Measurements from ENCODE around the gene KDM4D.
"Not testable (repeated sequence)": the region's sequence is repeated elsewhere in the genome, so short reads cannot be mapped to it uniquely, and the experiment has no call there.

KDM4D gene

DNA sequence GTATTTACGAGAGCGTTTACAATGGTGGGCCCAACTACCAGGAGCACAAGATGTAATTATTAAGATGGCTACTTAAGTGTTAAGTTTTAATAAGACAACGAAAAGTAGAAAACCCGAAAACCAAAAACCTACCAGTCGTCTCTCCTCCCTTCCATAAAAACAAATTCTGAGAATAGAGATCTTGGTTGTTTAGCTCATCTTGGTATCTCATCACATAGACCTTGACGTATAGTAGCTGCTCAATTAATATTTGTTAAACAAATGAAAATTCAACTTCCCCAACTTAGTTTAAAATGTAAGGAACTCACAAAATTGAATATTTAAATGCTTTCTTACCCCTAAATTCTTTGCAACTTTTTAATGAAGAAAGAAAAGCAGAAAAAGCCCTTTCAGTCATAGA, 669 bp downstream of the KDM4D start:
- peaks cover 14% of the 10 kb centered on the region for H3K36me3 ChIP-seq (ENCODE audit: insufficient read depth, low read length)
- H3K4me1 ChIP-seq (ENCODE audit: insufficient read depth, low read length) = peaks cover 4% of the 10 kb centered on the region; the same call in 1 of the 2 replicates
- H3K9me3 ChIP-seq (ENCODE audit: control insufficient read depth, insufficient read depth, low read length) = no peaks in the 10 kb centered on the region
- H3K9ac ChIP-seq (ENCODE audit: low read depth, low read length) = peak overlapping the region; percentile 95; the same call in 1 of the 2 replicates

DNA sequence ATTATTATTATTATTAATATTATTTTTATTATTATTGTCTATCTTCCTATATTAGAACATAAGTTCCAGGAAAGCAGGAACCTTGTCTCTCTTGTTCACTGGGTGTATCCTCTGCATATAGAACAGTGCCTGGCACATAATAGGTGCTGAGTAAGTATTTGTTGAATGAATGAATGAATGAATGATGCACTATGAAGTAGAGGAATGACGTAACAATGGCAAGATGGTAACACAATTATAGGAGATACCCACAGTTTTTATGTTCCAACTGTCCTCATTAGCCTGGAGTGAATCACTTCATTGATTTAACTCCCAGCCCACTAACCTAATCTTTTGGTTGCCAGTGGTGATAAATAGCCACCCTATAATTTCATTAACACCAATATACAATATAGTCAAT, 2.1 kb downstream of the KDM4D start:
- H3K9me3 ChIP-seq (ENCODE audit: control insufficient read depth, insufficient read depth, low read length) = no peaks in the 10 kb centered on the region
- H3K4me1 ChIP-seq (ENCODE audit: insufficient read depth, low read length) = peaks cover 4% of the 10 kb centered on the region; the same call in 1 of the 2 replicates
- no peak overlapping the region for H3K9ac ChIP-seq (ENCODE audit: low read depth, low read length)
- peaks cover 10% of the 10 kb centered on the region; the same call in 1 of the 2 replicates for H3K36me3 ChIP-seq (ENCODE audit: insufficient read depth, low read length)

DNA sequence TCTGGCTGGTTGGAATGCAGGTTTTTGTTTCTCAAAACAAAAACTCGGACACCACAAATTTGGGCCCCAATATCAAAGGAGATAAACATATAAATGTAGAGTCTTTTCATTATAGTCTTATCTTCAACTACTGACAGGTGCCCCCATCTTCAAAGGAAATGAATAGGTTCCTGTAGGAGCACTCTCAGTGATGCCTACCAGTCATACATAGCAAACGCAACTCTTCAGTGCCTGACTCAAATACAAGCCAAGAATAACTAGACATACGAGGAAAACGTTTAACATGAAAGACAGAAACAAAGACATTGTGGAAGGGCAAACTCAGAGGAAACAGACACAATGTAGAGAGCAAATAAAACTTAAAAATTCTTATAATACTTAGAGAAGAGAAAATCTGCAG, 13.9 kb downstream of the KDM4D start:
- no peaks in the 10 kb centered on the region for H3K9me3 ChIP-seq (ENCODE audit: control insufficient read depth, insufficient read depth, low read length)
- no peak overlapping the region for H3K9ac ChIP-seq (ENCODE audit: low read depth, low read length)
- H3K4me1 ChIP-seq (ENCODE audit: insufficient read depth, low read length) = no peaks in the 10 kb centered on the region
- H3K36me3 ChIP-seq (ENCODE audit: insufficient read depth, low read length) = no peaks in the 10 kb centered on the region

DNA sequence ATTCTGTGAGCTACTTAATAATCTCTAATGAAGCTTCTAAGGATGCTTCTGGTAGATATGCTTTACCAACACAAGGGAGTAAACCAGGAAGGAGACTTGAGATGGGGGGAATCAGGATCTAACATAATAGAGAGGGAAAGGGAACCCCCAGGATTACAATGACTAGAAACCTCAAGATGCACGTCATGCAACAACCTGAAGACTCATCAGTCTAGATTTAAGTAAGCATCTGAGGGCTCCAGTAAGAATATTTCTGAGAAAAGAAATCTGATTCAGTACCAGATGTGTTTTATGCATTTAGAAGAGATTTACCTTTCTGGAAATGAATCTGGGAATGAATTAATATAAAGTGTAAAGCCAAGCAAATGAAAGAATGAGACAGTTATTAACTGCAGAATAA, 15.2 kb downstream of the KDM4D start:
- Histone ChIP-seq H3K36me3 (ENCODE audit: insufficient read depth, low read length) (no peaks in the 10 kb centered on the region), H3K9ac (ENCODE audit: low read depth, low read length) (no peak overlapping the region), H3K9me3 (ENCODE audit: control insufficient read depth, insufficient read depth, low read length) (no peaks in the 10 kb centered on the region), H3K4me1 (ENCODE audit: insufficient read depth, low read length) (no peaks in the 10 kb centered on the region)

DNA sequence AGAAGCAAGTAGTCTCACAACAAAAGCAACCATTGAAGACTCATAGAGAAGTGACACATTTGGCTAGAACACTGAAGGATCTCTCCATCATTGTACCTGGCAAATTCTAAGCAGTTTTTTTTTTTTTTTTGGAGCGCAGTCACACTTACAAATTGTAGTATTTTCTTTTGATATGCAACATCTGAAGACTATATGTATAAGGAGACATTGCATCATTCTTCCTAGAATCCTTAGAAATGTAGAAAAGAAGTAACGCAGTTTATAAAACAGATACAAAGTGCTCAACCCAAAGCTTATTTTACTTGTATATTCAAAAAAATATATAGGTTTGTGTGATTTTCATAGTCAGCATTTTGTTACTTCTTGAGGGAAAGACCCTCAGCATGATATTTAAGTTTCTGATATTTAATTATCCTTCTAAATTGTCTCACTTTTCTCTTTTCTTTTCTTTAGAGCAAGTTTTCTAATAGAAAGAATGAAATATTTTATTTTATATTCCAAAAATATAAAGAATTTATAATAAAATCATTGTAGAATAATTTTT, 20.0 kb downstream of the KDM4D start:
- H3K9me3 ChIP-seq (ENCODE audit: control insufficient read depth, insufficient read depth, low read length) = no peaks in the 10 kb centered on the region
- H3K4me1 ChIP-seq (ENCODE audit: insufficient read depth, low read length) = no peaks in the 10 kb centered on the region
- no peak overlapping the region for H3K9ac ChIP-seq (ENCODE audit: low read depth, low read length)
- H3K36me3 ChIP-seq (ENCODE audit: insufficient read depth, low read length) = no peaks in the 10 kb centered on the region; the same call in 1 of the 2 replicates

DNA sequence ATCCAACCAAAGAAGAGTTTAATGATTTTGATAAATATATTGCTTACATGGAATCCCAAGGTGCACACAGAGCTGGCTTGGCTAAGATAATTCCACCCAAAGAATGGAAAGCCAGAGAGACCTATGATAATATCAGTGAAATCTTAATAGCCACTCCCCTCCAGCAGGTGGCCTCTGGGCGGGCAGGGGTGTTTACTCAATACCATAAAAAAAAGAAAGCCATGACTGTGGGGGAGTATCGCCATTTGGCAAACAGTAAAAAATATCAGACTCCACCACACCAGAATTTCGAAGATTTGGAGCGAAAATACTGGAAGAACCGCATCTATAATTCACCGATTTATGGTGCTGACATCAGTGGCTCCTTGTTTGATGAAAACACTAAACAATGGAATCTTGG, 23.9 kb downstream of the KDM4D start:
- Histone ChIP-seq H3K9ac (ENCODE audit: low read depth, low read length) (no peak overlapping the region), H3K9me3 (ENCODE audit: control insufficient read depth, insufficient read depth, low read length) (no peaks in the 10 kb centered on the region), H3K36me3 (ENCODE audit: insufficient read depth, low read length) (no peaks in the 10 kb centered on the region; the same call in 1 of the 2 replicates)

DNA sequence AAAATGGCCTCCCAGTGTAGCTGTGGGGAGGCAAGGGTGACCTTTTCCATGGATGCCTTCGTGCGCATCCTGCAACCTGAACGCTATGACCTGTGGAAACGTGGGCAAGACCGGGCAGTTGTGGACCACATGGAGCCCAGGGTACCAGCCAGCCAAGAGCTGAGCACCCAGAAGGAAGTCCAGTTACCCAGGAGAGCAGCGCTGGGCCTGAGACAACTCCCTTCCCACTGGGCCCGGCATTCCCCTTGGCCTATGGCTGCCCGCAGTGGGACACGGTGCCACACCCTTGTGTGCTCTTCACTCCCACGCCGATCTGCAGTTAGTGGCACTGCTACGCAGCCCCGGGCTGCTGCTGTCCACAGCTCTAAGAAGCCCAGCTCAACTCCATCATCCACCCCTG, 24.8 kb downstream of the KDM4D start:
- H3K9ac ChIP-seq (ENCODE audit: low read depth, low read length) = no peak overlapping the region
- H3K36me3 ChIP-seq (ENCODE audit: insufficient read depth, low read length) = no peaks in the 10 kb centered on the region; the same call in 1 of the 2 replicates
- no peaks in the 10 kb centered on the region for H3K4me1 ChIP-seq (ENCODE audit: insufficient read depth, low read length)
- no peaks in the 10 kb centered on the region for H3K9me3 ChIP-seq (ENCODE audit: control insufficient read depth, insufficient read depth, low read length)

More for the DNA sequence above, 23.9 kb downstream of the KDM4D start:
- H3K4me1 ChIP-seq (ENCODE audit: insufficient read depth, low read length) = no peaks in the 10 kb centered on the region

DNA sequence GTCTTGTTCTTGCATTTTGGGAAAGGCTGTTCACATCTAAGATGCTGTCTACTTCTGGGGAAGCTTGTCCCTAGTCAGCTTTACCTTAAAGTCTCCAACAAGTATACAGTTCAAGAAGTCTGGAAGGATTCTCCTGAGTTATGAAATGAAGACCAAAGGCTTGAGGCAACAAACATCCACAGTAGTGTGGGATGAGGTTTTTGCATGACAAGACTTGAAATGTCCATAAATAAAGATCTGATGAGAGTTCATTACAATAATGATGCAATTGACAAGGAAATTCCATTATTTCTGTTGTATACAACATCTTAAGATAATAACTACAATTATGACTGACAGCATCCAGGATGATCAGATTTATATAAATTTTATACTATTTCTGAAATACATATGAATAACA, 30.2 kb downstream of the KDM4D start:
- no peaks in the 10 kb centered on the region for H3K36me3 ChIP-seq (ENCODE audit: insufficient read depth, low read length)
- H3K9ac ChIP-seq (ENCODE audit: low read depth, low read length) = no peak overlapping the region
- no peaks in the 10 kb centered on the region for H3K4me1 ChIP-seq (ENCODE audit: insufficient read depth, low read length)
- H3K9me3 ChIP-seq (ENCODE audit: control insufficient read depth, insufficient read depth, low read length) = 0 out of 2 replicates have a peak, but pooled peaks cover 3% of the 10 kb centered on the region

DNA sequence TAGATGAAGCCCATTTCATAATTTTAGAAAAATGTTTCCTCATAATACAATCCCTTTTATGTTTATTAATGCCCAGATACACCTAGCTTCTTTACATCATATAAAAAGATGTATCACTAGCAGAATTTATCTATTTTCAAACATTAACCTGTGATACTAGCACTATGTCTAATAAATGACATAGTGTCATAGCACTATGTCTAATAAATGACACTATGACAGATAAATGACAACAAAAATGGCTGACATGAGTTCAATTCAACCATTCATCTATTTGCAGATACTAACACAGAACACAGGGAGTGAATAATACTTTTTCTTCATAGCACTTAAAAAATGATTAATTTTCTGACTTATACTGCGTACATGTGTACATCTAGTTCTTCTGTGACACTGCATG, 32.1 kb downstream of the KDM4D start:
- Histone ChIP-seq H3K9ac (ENCODE audit: low read depth, low read length) (no peak overlapping the region), H3K36me3 (ENCODE audit: insufficient read depth, low read length) (no peaks in the 10 kb centered on the region), H3K4me1 (ENCODE audit: insufficient read depth, low read length) (no peaks in the 10 kb centered on the region), H3K9me3 (ENCODE audit: control insufficient read depth, insufficient read depth, low read length) (0 out of 2 replicates have a peak, but pooled peaks cover 3% of the 10 kb centered on the region)

DNA sequence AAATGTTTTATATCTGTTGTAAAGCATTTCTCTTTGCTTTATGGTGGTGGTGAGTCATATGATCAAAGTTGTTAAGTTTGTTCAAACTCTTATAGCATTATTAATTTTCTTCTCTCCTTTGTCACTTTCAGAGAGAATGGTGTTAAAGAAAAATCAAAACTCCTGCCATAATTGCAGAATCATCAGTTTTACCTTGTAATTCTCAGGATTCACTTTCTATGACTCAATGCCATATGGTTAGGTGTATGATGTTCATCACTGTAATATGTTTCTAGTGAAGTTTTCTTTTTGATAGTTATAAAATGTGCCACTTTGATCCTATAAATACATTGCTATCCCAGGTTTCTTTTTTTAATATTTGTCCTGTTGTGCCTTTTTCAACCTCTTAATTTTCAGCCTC, 37.9 kb downstream of the KDM4D start:
- Histone ChIP-seq H3K36me3 (ENCODE audit: insufficient read depth, low read length) (no peaks in the 10 kb centered on the region), H3K9me3 (ENCODE audit: control insufficient read depth, insufficient read depth, low read length) (0 out of 2 replicates have a peak, but pooled peaks cover 3% of the 10 kb centered on the region), H3K9ac (ENCODE audit: low read depth, low read length) (no peak overlapping the region), H3K4me1 (ENCODE audit: insufficient read depth, low read length) (no peaks in the 10 kb centered on the region)

DNA sequence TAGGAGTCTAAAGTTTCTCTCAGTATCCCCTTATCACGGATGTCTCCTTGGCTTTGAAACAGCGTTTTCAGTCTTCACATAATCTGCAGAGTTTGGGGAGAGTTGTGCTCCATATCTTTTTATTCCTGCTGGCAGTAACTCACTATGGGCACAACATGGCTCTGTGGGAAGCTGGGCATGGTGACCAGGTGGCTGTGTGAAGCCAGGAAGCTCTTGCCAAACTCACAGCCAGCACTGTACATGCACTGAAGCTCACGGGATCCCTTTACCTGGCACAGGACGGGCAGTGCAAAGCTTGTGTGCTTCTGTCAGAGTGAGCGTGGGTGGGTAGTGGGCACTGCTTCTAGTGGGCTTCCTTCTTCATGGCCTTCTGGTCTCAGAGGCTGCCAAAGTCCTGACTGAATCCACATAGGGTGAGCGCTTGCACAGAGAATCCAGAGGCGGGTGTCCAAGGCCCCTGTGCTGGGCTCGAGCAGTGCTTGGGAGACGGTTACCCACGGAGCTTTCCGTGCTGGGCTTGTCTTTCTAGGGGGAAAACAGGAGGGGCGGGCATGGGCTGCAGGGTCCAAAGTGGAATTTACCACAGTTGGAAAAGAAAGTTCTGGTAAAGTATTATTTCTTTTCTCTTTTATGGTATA, 40.8 kb downstream of the KDM4D start:
- H3K9ac ChIP-seq (ENCODE audit: low read depth, low read length) = no peak overlapping the region
- H3K9me3 ChIP-seq (ENCODE audit: control insufficient read depth, insufficient read depth, low read length) = no peaks in the 10 kb centered on the region
- no peaks in the 10 kb centered on the region for H3K4me1 ChIP-seq (ENCODE audit: insufficient read depth, low read length)
- no peaks in the 10 kb centered on the region for H3K36me3 ChIP-seq (ENCODE audit: insufficient read depth, low read length)

DNA sequence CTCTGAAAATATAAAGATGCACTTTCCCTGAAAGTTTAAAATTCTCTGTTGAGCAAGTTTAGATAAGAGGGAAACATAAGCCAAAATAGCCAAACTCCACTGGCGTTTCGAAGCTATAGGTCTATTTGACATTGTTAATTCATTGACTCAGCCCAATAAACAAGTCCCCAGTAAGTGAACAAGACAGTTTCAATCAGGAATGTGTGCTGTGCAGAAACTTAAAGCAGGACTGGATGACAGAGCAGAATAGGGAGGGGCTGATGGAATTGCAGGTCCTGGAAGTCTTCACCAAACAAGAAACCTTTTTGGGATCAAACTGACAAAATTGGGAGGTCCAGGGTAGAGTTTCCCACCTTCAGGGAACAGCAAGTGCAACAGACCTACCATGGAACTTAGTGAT, 42.6 kb downstream of the KDM4D start:
- Histone ChIP-seq H3K36me3 (ENCODE audit: insufficient read depth, low read length) (no peaks in the 10 kb centered on the region), H3K4me1 (ENCODE audit: insufficient read depth, low read length) (no peaks in the 10 kb centered on the region), H3K9ac (ENCODE audit: low read depth, low read length) (no peak overlapping the region), H3K9me3 (ENCODE audit: control insufficient read depth, insufficient read depth, low read length) (no peaks in the 10 kb centered on the region)

DNA sequence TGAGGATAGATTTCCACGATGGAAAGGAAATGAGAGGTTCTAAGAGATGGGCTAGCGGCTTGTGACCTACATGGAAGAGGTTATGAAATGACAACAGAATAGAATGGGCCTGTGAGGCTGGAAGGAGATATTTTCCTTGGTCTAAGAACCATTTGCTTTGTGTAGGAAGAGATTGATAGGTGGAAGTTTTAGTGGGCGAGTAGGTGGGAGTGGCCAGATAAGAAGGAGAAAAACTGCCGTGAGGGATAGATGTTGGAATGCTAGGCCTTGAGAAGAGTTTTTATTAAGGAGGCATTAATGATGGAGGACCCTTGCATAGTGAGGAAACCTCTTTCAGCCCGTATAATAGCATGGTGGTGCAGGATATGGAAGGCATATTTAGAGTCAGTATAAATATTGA, 48.0 kb downstream of the KDM4D start:
- H3K9ac ChIP-seq (ENCODE audit: low read depth, low read length); H3K9me3 ChIP-seq (ENCODE audit: control insufficient read depth, insufficient read depth, low read length); H3K4me1 ChIP-seq (ENCODE audit: insufficient read depth, low read length); H3K36me3 ChIP-seq (ENCODE audit: insufficient read depth, low read length): not testable (repeated sequence)

DNA sequence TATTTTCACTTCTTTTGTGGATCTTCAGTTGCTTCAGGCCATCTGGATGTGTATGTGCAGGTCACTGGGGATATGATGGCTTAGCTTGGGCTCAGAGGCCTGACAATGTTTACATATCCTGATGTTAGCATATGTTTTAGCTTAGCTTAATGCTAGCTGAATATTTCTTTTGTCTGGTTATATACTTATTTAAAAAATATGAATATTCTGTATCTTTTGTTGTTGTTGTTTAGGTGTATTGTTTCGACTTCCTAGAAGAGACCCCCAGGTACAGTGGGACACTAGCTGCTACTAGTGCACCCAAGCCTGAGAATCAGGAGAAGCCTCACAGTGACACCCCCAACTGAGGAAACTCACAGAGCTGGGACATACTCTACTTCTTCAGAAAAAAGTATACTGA, 51.4 kb downstream of the KDM4D start, which contains the start of gene KDM4E:
KDM4E (plus strand) TSS at position 301 of the 400 bp plus-strand sequence. CDS start 300 bp downstream, outside the sequence.
- Histone ChIP-seq H3K9ac (ENCODE audit: low read depth, low read length) (no peak within 1 kb of the TSS), H3K36me3 (ENCODE audit: insufficient read depth, low read length) (no peaks in the 10 kb centered on the region), H3K9me3 (ENCODE audit: control insufficient read depth, insufficient read depth, low read length) (no peaks in the 10 kb centered on the region), H3K4me1 (ENCODE audit: insufficient read depth, low read length) (no peaks in the 10 kb centered on the region)

DNA sequence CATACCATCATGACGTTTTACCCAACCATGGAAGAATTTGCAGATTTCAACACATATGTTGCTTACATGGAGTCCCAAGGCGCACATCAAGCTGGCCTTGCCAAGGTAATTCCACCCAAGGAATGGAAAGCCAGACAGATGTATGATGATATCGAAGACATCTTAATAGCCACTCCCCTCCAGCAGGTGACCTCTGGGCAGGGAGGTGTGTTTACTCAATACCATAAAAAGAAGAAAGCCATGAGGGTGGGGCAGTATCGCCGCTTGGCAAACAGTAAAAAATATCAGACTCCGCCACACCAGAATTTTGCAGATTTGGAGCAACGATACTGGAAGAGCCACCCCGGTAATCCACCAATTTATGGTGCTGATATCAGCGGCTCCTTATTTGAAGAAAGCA, 52.1 kb downstream of the KDM4D start:
- not testable (repeated sequence) for H3K9me3 ChIP-seq (ENCODE audit: control insufficient read depth, insufficient read depth, low read length); H3K9ac ChIP-seq (ENCODE audit: low read depth, low read length); H3K4me1 ChIP-seq (ENCODE audit: insufficient read depth, low read length); H3K36me3 ChIP-seq (ENCODE audit: insufficient read depth, low read length)
